Thyroid gland (tissue), 4 donors: ENCODE measurements around the gene ABCA3.

ENCODE experiments used
- CTCF ChIP-seq, 6 experiments: fragments of 200-600 bp in 3 of 6; fragments of 450-650 bp in 3 of 6; sonication (generic) in 3 of 6; IDR thresholded peaks; one replicate each; pipeline ENCODE4 v1.5.1; 2016 to 2019; ENCODE audit warnings: antibody characterized with exemption in 6 of 6, mild to moderate bottlenecking in 2 of 6, inconsistent platforms in 1 of 6, moderate library complexity in 1 of 6
- POLR2A ChIP-seq, 2 donors: fragments of 450-650 bp; IDR thresholded peaks; one replicate each; pipeline ENCODE4 v1.6.1; 2017; ENCODE audit warnings: antibody characterized with exemption in 2 of 2, mild to moderate bottlenecking in 2 of 2, moderate library complexity in 1 of 2

- TF ChIP-seq CTCF (IDR thresholded peaks at IDR 0.05) (no peak), POLR2A (IDR thresholded peaks at IDR 0.05) (no peak)
These were observed 83.9 kb downstream of the ABCA3 start for GRCh38 chr16:2256531-2257140.
